Colonic mucosa (tissue), 4 donors: Measurements from ENCODE around the gene GAK. TPM values are rescaled to one million over a fixed set of nuclear protein-coding genes. Genes with fewer than 3 reads are reported as not detected.

Source experiments
- DNase-seq: peaks from one replicate; pipeline ENCODE4 v3.0.0-alpha.2; 2020
- H3K27ac ChIP-seq: fragments of 200-600 bp; one replicate; pipeline ENCODE4 v1.8.0; 2021
- H3K27me3 ChIP-seq: fragments of 200-600 bp; one replicate; pipeline ENCODE4 v1.8.0; 2021
- H3K36me3 ChIP-seq: fragments of 200-600 bp; one replicate; pipeline ENCODE4 v1.8.0; 2021
- H3K4me1 ChIP-seq: fragments of 200-600 bp; one replicate; pipeline ENCODE4 v1.8.0; 2021; ENCODE audit warnings: mild to moderate bottlenecking
- H3K4me3 ChIP-seq: fragments of 200-600 bp; one replicate; pipeline ENCODE4 v1.8.0; 2021
- H3K9ac ChIP-seq, 2 donors: one replicate each; pipeline ENCODE4 v1.7.0; 2013; ENCODE audit warnings: control low read depth in 2 of 2, low read depth in 2 of 2, low read length in 2 of 2
- H3K9me3 ChIP-seq: fragments of 200-600 bp; one replicate; pipeline ENCODE4 v1.8.0; 2021
- intact Hi-C: fragments of 100-400 bp; cut with DNase I; formaldehyde crosslinking; loops from one replicate; pipeline ENCODE4 v1.14.1; 2022
- total RNA-seq, 2 donors: library from RNA; stranded (reverse); fragmentation: NEBNext Ultra II Directional in 1 of 2; extraction: Animal tissue kit (Norgen Biotek cat#: 25700) in 1 of 2; gene quantifications; one replicate each; pipeline ENCODE4 v1.2.1, GENCODE V29; 2021
- TF ChIP-seq, protein P1 (sequence below): fragments of 200-600 bp; IDR thresholded peaks from one replicate; pipeline ENCODE4 v1.8.0; 2022; ENCODE audit warnings: antibody characterized with exemption, mild to moderate bottlenecking
- donor health status: healthy.
- donor health status: DM: no; HTN: no; CAD: no.
- donor health status: DM: no; HTN: no; CAD: no.

Gene GAK
- total RNA-seq, 2 donors from 2014 or later: 198 to 266 TPM

DNA sequence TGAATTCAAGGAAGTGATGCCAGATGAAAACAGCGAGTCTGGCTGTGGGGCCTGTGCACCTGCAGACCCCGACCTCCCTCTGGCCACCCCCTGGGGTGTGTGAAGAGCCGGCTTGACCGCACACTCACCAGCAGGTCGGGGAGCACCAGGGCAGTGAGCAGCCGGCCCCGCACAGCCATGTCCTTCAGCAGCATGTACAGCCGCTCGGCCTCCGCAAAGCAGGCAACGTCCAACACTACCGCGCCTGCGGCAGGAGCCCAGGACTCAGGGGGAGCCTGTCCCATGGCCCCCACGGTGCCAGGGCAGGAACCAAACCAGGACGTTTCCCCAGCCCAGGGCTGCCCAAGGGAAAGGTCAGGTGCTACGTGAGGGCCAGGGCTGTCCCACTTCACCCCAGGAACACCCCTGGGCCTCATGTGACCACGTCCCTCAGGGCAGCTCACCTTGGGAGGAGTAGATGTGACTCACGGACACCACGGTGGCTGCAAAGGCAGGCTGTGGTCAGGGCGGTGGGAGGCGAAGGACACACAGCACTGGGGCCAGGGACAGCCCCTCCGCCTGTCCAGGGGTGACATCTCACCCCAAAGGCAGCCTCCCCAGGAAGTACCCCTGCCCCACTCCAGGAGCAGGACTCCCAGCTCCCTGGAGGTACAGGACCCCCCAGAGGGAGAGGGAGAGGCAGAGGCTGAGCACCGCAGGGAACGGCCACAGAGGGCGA lies 33.1 kb upstream of the GAK start:
- peaks cover 3% of the 10 kb centered on the region for H3K36me3 ChIP-seq
- TF ChIP-seq, protein P1, sequence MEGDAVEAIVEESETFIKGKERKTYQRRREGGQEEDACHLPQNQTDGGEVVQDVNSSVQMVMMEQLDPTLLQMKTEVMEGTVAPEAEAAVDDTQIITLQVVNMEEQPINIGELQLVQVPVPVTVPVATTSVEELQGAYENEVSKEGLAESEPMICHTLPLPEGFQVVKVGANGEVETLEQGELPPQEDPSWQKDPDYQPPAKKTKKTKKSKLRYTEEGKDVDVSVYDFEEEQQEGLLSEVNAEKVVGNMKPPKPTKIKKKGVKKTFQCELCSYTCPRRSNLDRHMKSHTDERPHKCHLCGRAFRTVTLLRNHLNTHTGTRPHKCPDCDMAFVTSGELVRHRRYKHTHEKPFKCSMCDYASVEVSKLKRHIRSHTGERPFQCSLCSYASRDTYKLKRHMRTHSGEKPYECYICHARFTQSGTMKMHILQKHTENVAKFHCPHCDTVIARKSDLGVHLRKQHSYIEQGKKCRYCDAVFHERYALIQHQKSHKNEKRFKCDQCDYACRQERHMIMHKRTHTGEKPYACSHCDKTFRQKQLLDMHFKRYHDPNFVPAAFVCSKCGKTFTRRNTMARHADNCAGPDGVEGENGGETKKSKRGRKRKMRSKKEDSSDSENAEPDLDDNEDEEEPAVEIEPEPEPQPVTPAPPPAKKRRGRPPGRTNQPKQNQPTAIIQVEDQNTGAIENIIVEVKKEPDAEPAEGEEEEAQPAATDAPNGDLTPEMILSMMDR: no peak
- H3K9me3 ChIP-seq: no peaks in the 10 kb centered on the region
- intact Hi-C loops: no loop called here
- peaks cover 4% of the 10 kb centered on the region for H3K4me1 ChIP-seq
- no peaks in the 10 kb centered on the region for H3K27me3 ChIP-seq
- DNase-seq: no peak
- H3K27ac ChIP-seq: no peak overlapping the region
- H3K9ac ChIP-seq: no peak overlapping the region
- H3K4me3 ChIP-seq: no peak overlapping the region

DNA sequence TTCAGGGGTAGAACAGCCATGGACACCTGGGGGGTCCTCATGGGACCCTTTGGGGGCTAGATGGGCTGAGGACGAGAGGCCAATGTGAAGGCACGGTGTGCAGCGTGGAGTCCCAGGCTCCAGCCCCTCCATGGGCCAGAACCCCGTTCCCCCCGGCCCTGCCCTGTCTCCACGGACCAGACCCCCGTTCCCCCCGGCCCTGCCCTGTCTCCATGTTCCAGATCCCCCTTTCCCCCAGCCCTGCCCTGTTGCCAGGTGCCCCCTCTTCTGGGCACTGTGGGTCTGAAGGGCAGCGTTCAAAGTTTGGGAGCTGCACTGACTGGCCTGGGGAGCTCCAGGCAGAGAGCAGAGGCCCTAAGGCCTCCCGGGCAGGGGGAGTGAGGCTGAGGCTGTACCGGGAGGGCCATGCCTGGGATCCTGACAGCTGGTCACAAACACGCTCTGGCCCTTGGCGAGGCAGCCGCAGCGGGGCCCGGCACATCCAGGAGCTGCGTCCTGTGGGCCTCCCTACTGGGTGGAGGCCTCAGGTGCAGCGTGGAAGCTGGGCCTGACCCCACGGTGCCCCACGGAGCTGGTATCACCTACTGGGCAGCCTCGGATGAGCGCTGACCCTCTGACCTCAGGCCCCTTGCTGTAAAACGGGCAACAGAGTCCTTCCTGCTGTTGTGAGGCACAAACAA lies 32.4 kb upstream of the GAK start:
- TF ChIP-seq, protein P1: no peak
- Histone ChIP-seq H3K27me3 (no peaks in the 10 kb centered on the region), H3K4me3 (no peak overlapping the region), H3K9me3 (no peaks in the 10 kb centered on the region), H3K9ac (no peak overlapping the region), H3K27ac (no peak overlapping the region), H3K36me3 (peaks cover 3% of the 10 kb centered on the region), H3K4me1 (no peaks in the 10 kb centered on the region)
- DNase-seq: no peak
- intact Hi-C loops: no loop called here

DNA sequence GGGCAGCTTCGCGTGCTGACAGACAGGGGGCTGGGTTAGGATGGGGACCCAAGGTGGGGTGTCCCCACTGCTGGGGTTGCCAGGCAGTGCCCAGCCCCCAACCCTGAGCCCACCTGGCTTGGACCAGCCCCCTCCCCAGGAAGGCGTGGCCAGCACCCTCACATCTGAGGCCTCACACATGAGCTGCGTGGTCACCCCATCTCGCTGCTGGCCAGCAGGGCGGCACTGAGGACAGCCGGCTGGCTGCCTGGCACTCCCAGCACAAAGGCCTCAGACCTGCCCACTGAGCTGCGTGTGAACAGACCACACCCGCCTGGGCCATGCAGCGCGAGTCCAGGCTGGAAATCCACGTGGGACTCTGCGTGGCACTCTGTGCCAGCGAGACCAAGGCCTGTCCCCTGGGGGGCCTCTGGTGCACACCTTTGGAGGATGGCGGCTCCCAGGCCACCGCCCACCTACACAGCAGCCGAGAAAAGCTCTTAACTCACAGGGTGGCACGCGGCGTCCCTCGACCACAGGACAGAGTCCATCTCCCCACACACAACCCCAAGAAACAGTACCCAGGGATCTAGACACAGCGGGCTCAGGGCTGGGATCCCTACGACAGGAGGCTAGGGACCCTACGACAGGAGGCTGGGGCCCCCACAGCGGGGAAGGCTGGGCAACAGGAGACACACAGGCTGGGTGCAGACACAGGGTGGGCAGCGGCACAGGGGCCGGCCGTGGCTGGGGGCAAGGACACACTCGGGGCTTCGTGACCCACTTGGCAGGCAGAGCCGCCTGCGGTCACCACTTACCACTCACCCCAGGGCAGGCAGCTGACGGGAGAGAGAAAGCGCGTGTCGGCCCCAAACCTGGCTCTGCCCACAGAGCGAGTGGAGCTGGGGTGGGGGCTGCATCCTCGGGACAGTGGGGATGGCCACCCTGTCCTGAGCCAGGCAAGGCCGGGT lies 31.4 kb upstream of the GAK start:
- peak overlapping the region; percentile 6 for H3K4me3 ChIP-seq

DNA sequence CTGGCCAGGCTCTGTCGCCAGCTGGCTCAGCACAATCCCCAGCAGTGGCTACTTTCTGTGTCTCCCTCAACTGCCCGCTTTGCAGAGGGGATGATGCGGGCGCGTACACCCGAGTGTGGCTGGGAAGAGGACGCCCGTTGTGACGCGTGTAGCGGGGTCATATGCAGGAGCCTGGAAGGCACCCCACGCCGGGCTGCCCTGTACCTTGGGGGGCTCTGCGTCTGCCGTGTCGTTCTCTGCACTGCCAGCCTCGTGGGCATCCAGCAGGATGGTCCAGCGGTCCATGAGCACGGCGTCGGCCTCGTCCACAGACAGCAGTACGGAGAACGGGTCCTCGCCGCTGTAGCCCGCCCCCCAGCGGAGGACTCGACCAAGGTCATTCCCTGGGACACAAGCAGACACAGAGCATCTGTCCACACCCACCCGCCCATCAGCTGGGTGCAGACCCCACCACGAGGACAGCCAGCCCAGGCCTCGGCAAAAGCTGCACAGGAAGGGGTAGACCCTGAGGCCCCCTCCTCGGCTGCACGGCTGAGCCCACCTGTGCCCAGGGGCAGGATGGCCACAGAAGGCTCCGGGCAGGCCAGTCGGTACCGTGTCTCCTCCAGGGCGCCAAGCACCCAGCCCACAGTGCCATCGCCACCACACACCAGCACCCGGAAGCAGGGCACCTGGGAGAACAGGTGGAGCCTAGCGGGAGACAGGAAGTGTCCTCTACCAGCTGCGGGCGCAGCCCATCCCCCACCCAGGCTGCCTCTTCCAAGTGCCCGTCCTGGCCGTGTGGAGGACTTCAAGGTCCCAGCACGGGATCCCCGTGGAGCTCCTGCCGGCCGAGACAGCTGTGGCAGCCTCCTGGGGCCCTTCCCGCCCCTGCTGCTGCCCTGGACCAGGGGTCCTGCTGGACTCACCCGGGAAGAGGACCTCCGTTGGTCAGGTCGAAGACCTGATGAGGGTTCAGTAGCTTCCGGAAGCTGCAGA lies 30.4 kb upstream of the GAK start:
- H3K27me3 ChIP-seq: no peaks in the 10 kb centered on the region
- peak overlapping the region; percentile 55 for H3K27ac ChIP-seq
- intact Hi-C loops: no loop called here
- H3K4me1 ChIP-seq: no peaks in the 10 kb centered on the region
- DNase-seq: peak; percentile 74
- TF ChIP-seq, protein P1: no peak
- H3K9ac ChIP-seq: peak overlapping the region; percentile 47 to 70
- H3K4me3 ChIP-seq: peak overlapping the region; percentile 6
- peaks cover 3% of the 10 kb centered on the region for H3K36me3 ChIP-seq
- no peaks in the 10 kb centered on the region for H3K9me3 ChIP-seq

More for the DNA sequence above, 31.4 kb upstream of the GAK start:
- Histone ChIP-seq H3K9me3 (no peaks in the 10 kb centered on the region), H3K4me1 (no peaks in the 10 kb centered on the region), H3K27me3 (no peaks in the 10 kb centered on the region), H3K36me3 (peaks cover 3% of the 10 kb centered on the region), H3K9ac (peak overlapping the region; percentile 47 to 70), H3K27ac (peak overlapping the region; percentile 55)
- no peak for DNase-seq
- intact Hi-C loops: no loop called here
- TF ChIP-seq, protein P1: no peak
